SW 1271 (cell line): ENCODE data around the gene KAT14.
"Not testable (repeated sequence)": the region's sequence is repeated elsewhere in the genome, so short reads cannot be mapped to it uniquely, and the experiment has no call there.

ENCODE experiments used
- DNase-seq, 2 experiments: peaks; one replicate each; lab custom pipeline; 2025; lab: John Stamatoyannopoulos, UW

KAT14 gene

DNA sequence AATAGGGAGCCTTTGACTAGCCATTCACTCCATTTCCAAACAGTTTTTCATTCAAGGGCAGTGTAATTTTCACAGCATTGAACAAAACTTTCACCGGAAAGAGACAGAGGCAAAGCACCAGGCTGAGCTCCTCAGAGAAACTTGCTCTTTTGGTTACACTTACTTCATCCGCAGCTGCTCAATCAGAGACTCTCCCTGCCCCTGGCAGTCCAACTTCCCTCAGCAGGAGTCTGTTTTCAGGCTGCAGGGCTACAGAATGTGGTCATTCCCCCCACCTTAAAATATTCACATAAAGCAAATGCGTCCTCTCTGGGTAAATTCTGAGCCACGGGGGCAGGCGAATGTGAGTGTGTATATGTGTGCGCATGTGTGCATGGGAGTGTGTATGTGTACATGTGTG, 80.6 kb downstream of the KAT14 start:
- no peak for DNase-seq

DNA sequence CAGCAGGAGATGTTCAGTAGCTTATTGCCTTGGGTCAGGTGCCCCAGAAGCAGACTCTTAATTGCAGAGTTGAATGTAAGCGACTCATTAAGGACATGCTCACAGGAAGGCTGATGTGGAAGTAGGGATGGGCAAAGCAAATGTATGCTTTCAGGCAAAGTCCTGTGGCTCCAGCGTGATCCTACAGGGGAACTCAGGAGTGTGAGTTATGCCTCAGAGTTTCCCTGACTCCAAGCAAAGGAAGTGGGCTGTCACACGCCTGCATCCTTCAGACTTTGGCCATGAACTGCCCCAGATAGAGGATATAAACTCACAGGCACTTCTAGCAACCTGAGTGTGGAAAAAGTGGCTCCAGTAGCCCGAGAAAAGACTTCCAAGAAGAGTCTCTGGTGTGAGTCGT, 85.7 kb downstream of the KAT14 start:
- no peak for DNase-seq

DNA sequence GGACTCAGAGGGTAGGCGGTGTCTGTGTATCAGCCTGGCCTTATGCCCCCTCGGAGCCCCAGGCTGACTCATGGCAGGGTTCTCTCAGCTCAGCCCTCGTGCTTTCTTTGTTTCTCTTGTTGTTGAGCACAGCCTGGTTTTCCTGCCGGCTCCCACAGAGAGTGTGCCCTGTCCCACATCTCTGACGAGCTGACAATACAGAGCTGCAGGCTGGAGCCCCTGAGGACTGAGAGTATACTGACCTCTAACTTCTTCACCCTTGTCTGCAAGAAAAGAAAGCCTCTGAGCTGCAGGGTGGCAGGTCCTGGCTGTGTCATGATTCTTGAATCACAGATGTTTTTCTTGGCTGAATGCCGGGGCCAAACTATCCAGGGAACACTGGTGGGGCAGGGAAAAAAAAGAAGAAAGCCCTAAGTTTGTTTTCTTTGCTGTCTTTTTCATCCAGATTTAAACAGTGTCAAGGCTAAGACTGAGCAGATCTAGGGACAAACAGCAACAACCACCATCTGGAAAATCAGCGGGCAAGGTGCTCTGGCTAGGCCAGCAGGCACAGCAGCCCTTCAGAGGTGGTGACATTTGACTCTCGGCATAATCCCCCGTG, 87.4 kb downstream of the KAT14 start:
- DNase-seq, result peak in 1 of 2 experiments; percentile 31

DNA sequence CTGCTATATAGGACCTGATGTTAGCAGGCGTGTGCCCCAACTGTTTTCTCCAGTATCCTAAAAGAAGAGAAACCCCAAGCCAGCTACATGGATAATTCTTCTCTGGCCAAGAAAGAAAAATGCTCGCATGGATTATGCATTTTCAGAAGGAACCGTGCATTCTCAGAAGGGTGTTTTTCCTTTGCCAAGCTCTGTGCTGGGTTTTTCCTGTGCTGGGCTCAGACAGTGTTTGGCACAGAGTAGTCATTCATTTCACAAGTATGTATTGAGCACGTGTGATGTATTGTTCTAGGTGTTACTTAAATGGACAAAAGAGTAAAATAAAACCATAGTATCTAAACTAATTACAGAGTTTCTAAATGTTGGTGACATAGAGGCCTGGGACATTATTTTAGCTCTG, 88.0 kb downstream of the KAT14 start:
- no peak for DNase-seq

DNA sequence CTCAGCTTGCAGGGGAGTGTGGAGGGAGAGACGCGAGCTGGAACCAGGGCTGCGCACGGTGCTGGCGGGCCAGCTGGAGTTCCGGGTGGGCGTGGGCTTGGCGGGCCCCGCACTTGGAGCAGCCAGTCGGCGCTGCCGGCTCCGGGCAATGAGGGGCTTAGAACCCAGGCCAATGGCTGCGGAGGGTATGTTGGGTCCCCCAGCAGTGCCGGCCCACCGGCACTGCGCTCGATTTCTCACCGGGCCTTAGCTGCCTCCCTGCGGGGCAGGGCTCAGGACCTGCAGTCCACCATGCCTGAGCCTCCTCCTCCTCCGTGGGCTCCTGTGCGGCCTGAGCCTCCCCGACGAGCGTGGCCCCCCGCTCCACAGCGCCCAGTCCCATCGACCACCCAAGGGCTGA, 89.1 kb downstream of the KAT14 start:
- not testable (repeated sequence) for DNase-seq

DNA sequence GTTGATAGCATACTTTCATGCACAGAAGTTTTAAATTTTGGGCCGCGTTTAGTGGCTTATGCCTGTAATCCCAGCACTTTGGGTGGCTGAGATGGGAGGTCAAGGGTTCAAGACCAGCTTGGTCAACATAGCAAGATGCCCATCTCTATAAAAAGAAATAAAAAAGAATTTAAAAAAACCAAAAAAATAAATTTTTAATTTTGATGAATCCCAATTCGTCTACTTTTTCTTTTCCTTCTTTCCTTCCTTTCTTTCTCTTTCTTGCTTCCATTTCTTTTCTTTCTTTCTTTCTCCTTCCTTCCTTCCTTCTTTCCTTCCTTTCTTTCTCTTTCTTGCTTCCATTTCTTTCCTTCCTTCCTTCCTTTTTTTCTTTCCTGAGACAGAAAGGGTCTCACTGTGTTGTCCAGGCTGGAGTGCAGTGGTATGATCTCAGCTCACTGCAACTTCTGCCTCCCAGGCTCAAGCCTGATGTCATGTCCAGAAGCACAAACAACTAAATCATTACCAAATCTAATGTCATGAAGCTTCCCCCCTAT, 95.8 kb downstream of the KAT14 start:
- no peak for DNase-seq
